HG03469 (cell line): ENCODE data around the gene FAM222A.

Experiments used
- ATAC-seq: cut with Tn5 transposase; IDR thresholded peaks from one replicate; pipeline ENCODE4 v1.9.1; 2021; ENCODE audit warnings: mild to moderate bottlenecking, moderate library complexity, moderate number of reproducible peaks; ENCODE audit not compliant: unreplicated experiment

Gene FAM222A

DNA sequence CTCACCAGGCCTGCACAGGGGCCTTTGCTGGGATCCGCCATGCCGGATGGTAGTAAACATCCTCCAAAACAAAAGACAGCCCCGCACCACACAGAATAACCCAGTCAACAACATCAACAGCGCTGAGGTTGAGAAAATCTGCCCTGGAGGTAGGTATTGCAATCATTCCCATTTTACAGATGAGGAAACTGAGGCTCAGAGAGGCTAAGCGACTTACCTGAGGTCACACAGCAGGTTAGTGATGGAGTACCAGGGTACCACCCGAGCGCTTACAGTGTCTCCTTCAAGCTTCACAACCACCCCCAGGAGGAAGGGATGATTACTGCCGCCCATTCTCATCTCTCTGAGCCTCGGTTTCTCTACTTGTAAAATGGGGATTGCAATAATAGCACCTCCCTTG lies 104.6 kb downstream of the FAM222A start:
- ATAC-seq = no peak

DNA sequence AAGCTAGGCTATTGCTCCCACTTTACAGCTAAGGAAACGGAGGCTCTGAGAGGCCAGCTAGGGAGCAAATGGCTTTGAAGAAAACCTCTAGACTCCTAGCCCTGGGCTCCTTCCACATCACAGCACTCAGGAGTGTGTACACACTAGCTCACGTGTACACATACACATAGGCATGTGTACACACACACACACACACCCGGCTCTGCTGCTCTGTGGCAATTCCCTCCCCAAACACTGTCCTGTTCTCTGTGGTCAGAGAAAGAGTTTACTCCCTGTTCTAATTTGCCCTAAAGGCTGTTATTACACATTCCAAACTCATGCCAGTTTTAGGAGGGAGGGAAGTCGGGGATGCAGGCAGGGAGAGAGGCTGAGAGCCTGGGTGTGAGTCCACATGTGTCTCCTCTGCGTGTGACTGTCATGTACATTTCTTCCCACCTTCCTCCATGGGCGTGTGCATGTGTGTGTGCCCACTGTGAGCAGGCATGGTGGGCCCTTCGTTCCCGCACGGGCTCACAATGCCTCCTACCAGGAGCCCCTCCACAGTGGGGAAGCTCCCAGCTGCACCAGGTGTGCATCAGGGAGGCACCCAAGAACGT lies 105.4 kb downstream of the FAM222A start:
- ATAC-seq = no peak
